HepG2 (cell line): ENCODE results near the gene ZFYVE21. TPM values are rescaled to one million over a fixed set of nuclear protein-coding genes. Genes with fewer than 3 reads are reported as not detected.

Experiments
- AGO2 ChIP-seq: fragments of 200-400 bp; formaldehyde crosslinking; optimal IDR thresholded peaks from 2 replicates; pipeline ENCODE3; 2017; ENCODE audit warnings: mild to moderate bottlenecking, low read depth, low read length, moderate library complexity
- ARID5B ChIP-seq: IDR thresholded peaks from 2 replicates; pipeline ENCODE4 v1.4.0; 2020; ENCODE audit warnings: mild to moderate bottlenecking, missing genetic modification reagents
- CHD4 ChIP-seq: fragments of 200-600 bp; sonication (generic); IDR thresholded peaks from 2 replicates; pipeline ENCODE4 v1.7.0; 2017; ENCODE audit warnings: mild to moderate bottlenecking, low read length, borderline replicate concordance
- CREM ChIP-seq, 2 experiments: sonication (generic) in 1 of 2; formaldehyde crosslinking in 1 of 2; IDR thresholded peaks; 2 replicates each; pipeline versions ENCODE4 v1.4.0 to v1.6.1; 2016 to 2020; ENCODE audit warnings: antibody characterized with exemption in 1 of 2, mild to moderate bottlenecking in 1 of 2, missing genetic modification reagents in 1 of 2
- GATAD1 ChIP-seq: IDR thresholded peaks from 2 replicates; pipeline ENCODE4 v1.6.1; 2016; ENCODE audit warnings: missing genetic modification reagents, missing compliant biosample characterization
- MAFK ChIP-seq, 2 experiments: IDR thresholded peaks in 1 of 2; conservative IDR thresholded peaks in 1 of 2; 2 replicates each; pipeline ENCODE4 v1.6.1; 2011; ENCODE audit warnings: improper control_type of control experiment in 2 of 2, low read length in 2 of 2
- MBD4 ChIP-seq: IDR thresholded peaks from 2 replicates; pipeline ENCODE4 v1.6.1; 2012; ENCODE audit warnings: low read length, inconsistent platforms, borderline replicate concordance
- NFRKB ChIP-seq: fragments of 450-650 bp; IDR thresholded peaks from 2 replicates; pipeline ENCODE4 v1.6.1; 2017
- ZBTB21 ChIP-seq: sonication (generic); formaldehyde crosslinking; IDR thresholded peaks from 2 replicates; pipeline ENCODE4 v1.4.0; 2020; ENCODE audit warnings: missing genetic modification reagents
- ZMYM4 ChIP-seq: sonication (generic); formaldehyde crosslinking; IDR thresholded peaks from 2 replicates; pipeline ENCODE4 v1.8.1; 2023; ENCODE audit warnings: mild to moderate bottlenecking, missing genetic modification reagents
- ZNF124 ChIP-seq: sonication (generic); formaldehyde crosslinking; IDR thresholded peaks from 2 replicates; pipeline ENCODE4 v1.4.0; 2020; ENCODE audit warnings: missing genetic modification reagents
- ZNF180 ChIP-seq: sonication (generic); formaldehyde crosslinking; IDR thresholded peaks from 2 replicates; pipeline ENCODE4 v1.4.0; 2020; ENCODE audit warnings: low read depth, missing genetic modification reagents, borderline replicate concordance
- ZNF33B ChIP-seq: sonication (generic); formaldehyde crosslinking; IDR thresholded peaks from 2 replicates; pipeline ENCODE4 v1.5.1; 2020; ENCODE audit warnings: mild to moderate bottlenecking, missing genetic modification reagents
- ZNF367 ChIP-seq: sonication (generic); formaldehyde crosslinking; IDR thresholded peaks from 2 replicates; pipeline ENCODE4 v1.4.0; 2020; ENCODE audit warnings: missing genetic modification reagents, borderline replicate concordance
- ZNF589 ChIP-seq: sonication (generic); formaldehyde crosslinking; conservative IDR thresholded peaks from 2 replicates; pipeline ENCODE4 v1.8.0; 2022; ENCODE audit warnings: mild to moderate bottlenecking, moderate library complexity, missing genetic modification reagents
- ZSCAN30 ChIP-seq: sonication (generic); formaldehyde crosslinking; IDR thresholded peaks from 2 replicates; pipeline ENCODE4 v1.5.0; 2020; ENCODE audit warnings: mild to moderate bottlenecking, missing genetic modification reagents
- ZSCAN31 ChIP-seq: sonication (generic); formaldehyde crosslinking; IDR thresholded peaks from 2 replicates; pipeline ENCODE4 v1.5.0; 2020; ENCODE audit warnings: low read depth, mild to moderate bottlenecking, missing genetic modification reagents
- polyA plus RNA-seq, 8 experiments: library from polyadenylated mRNA; depleted of rRNA in 3 of 8; stranded (reverse) in 7 of 8; unstranded in 1 of 8; fragments of >200 nt; fragmentation: Illumina TruSeq in 4 of 8; extraction: Trizol in 4 of 8; gene quantifications; 2 replicates each; pipeline versions ENCODE4 v1.2.1 to v1.2.3, GENCODE V29; 2011 to 2016; ENCODE audit warnings: low read depth in 4 of 8, missing spikeins in 1 of 8, mixed read lengths in 1 of 8; ENCODE audit not compliant: insufficient read depth in 1 of 8
- total RNA-seq, 5 experiments: library from RNA; depleted of rRNA; stranded (reverse); fragments of >200 nt; fragmentation: Illumina TruSeq; extraction: Trizol; gene quantifications; 2 replicates each; pipeline ENCODE4 v1.2.3, GENCODE V29; 2016; ENCODE audit warnings: low read depth in 1 of 5
- TF ChIP-seq, protein P1 (sequence below): sonication (generic); formaldehyde crosslinking; IDR thresholded peaks from 2 replicates; pipeline ENCODE4 v1.8.1; 2023; ENCODE audit warnings: mild to moderate bottlenecking, inconsistent platforms, moderate library complexity, missing genetic modification reagents, borderline replicate concordance
- TF ChIP-seq, protein P2 (sequence below): sonication (generic); formaldehyde crosslinking; IDR thresholded peaks from 2 replicates; pipeline ENCODE4 v1.8.0; 2022; ENCODE audit warnings: mild to moderate bottlenecking, missing genetic modification reagents, moderate library complexity
- TF ChIP-seq, protein P3 (sequence below): IDR thresholded peaks from 2 replicates; pipeline ENCODE4 v1.6.1; 2016; ENCODE audit warnings: low read depth, control low read depth
- TF ChIP-seq, protein P4 (sequence below): sonication (generic); formaldehyde crosslinking; conservative IDR thresholded peaks from 2 replicates; pipeline ENCODE4 v1.4.0; 2020; ENCODE audit warnings: mild to moderate bottlenecking, missing genetic modification reagents, moderate library complexity

Gene ZFYVE21
- total and polyA plus RNA-seq, 2 of the 13 experiments (the other 11 are each of a cell fraction or from before 2014, with no cell fraction given) = 34.3 to 34.4 TPM

- TF ChIP-seq, protein P1, sequence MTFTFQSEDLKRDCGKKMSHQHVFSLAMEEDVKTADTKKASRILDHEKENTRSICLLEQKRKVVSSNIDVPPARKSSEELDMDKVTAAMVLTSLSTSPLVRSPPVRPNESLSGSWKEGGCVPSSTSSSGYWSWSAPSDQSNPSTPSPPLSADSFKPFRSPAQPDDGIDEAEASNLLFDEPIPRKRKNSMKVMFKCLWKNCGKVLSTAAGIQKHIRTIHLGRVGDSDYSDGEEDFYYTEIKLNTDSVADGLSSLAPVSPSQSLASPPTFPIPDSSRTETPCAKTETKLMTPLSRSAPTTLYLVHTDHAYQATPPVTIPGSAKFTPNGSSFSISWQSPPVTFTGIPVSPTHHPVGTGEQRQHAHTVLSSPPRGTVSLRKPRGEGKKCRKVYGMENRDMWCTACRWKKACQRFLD = no peak
- TF ChIP-seq, protein P2, sequence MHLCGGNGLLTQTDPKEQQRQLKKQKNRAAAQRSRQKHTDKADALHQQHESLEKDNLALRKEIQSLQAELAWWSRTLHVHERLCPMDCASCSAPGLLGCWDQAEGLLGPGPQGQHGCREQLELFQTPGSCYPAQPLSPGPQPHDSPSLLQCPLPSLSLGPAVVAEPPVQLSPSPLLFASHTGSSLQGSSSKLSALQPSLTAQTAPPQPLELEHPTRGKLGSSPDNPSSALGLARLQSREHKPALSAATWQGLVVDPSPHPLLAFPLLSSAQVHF (CRISPR knock-in tag) = no peak
- TF ChIP-seq NFRKB = no peak
- TF ChIP-seq, protein P3, sequence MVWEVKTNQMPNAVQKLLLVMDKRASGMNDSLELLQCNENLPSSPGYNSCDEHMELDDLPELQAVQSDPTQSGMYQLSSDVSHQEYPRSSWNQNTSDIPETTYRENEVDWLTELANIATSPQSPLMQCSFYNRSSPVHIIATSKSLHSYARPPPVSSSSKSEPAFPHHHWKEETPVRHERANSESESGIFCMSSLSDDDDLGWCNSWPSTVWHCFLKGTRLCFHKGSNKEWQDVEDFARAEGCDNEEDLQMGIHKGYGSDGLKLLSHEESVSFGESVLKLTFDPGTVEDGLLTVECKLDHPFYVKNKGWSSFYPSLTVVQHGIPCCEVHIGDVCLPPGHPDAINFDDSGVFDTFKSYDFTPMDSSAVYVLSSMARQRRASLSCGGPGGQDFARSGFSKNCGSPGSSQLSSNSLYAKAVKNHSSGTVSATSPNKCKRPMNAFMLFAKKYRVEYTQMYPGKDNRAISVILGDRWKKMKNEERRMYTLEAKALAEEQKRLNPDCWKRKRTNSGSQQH (CRISPR knock-in tag) = no peak
- no peak for TF ChIP-seq AGO2
- no peak for TF ChIP-seq ZSCAN31 (CRISPR knock-in tag)
- 0 out of 2 replicates have a peak, but pooled peaks have one; percentile 19 for TF ChIP-seq ARID5B (CRISPR knock-in tag)
- TF ChIP-seq ZMYM4 = no peak
- TF ChIP-seq CREM (IDR thresholded peaks at IDR 0.05) = no peak
- no peak for TF ChIP-seq CREM (CRISPR knock-in tag; IDR thresholded peaks at IDR 0.05)
- TF ChIP-seq MBD4 = no peak
- no peak for TF ChIP-seq ZNF180 (CRISPR knock-in tag)
- TF ChIP-seq ZNF33B = no peak
- TF ChIP-seq, protein P4, sequence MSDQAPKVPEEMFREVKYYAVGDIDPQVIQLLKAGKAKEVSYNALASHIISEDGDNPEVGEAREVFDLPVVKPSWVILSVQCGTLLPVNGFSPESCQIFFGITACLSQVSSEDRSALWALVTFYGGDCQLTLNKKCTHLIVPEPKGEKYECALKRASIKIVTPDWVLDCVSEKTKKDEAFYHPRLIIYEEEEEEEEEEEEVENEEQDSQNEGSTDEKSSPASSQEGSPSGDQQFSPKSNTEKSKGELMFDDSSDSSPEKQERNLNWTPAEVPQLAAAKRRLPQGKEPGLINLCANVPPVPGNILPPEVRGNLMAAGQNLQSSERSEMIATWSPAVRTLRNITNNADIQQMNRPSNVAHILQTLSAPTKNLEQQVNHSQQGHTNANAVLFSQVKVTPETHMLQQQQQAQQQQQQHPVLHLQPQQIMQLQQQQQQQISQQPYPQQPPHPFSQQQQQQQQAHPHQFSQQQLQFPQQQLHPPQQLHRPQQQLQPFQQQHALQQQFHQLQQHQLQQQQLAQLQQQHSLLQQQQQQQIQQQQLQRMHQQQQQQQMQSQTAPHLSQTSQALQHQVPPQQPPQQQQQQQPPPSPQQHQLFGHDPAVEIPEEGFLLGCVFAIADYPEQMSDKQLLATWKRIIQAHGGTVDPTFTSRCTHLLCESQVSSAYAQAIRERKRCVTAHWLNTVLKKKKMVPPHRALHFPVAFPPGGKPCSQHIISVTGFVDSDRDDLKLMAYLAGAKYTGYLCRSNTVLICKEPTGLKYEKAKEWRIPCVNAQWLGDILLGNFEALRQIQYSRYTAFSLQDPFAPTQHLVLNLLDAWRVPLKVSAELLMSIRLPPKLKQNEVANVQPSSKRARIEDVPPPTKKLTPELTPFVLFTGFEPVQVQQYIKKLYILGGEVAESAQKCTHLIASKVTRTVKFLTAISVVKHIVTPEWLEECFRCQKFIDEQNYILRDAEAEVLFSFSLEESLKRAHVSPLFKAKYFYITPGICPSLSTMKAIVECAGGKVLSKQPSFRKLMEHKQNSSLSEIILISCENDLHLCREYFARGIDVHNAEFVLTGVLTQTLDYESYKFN = 0 out of 2 replicates have a peak, but pooled peaks have one; percentile 49
- TF ChIP-seq ZBTB21 (CRISPR knock-in tag) = no peak
- no peak for TF ChIP-seq MAFK (conservative IDR thresholded peaks at IDR 0.05 in 1 of 2, IDR thresholded peaks at IDR 0.05 in 1 of 2; ENCODE audit: low read length in 2 of 2)
- TF ChIP-seq ZNF124 (CRISPR knock-in tag) = no peak
- no peak for TF ChIP-seq ZSCAN30 (CRISPR knock-in tag)
- no peak for TF ChIP-seq GATAD1 (CRISPR knock-in tag)
- TF ChIP-seq ZNF367 (CRISPR knock-in tag) = no peak
- no peak for TF ChIP-seq CHD4
- TF ChIP-seq ZNF589 (CRISPR knock-in tag) = no peak
Measured at GRCh38 chr14:103745424-103745823, 29.8 kb downstream of the ZFYVE21 start (continued).
